GM18511 (cell line): ENCODE measurements around the gene EBF3.

Experiments
- ATAC-seq: cut with Tn5 transposase; IDR thresholded peaks from one replicate; pipeline ENCODE4 v1.9.1; 2021; ENCODE audit warnings: mild to moderate bottlenecking, moderate library complexity; ENCODE audit not compliant: unreplicated experiment

Gene EBF3

GRCh38 chr10:129855836-129856563 is 108.1 kb downstream of the EBF3 start:
- no peak for ATAC-seq

DNA sequence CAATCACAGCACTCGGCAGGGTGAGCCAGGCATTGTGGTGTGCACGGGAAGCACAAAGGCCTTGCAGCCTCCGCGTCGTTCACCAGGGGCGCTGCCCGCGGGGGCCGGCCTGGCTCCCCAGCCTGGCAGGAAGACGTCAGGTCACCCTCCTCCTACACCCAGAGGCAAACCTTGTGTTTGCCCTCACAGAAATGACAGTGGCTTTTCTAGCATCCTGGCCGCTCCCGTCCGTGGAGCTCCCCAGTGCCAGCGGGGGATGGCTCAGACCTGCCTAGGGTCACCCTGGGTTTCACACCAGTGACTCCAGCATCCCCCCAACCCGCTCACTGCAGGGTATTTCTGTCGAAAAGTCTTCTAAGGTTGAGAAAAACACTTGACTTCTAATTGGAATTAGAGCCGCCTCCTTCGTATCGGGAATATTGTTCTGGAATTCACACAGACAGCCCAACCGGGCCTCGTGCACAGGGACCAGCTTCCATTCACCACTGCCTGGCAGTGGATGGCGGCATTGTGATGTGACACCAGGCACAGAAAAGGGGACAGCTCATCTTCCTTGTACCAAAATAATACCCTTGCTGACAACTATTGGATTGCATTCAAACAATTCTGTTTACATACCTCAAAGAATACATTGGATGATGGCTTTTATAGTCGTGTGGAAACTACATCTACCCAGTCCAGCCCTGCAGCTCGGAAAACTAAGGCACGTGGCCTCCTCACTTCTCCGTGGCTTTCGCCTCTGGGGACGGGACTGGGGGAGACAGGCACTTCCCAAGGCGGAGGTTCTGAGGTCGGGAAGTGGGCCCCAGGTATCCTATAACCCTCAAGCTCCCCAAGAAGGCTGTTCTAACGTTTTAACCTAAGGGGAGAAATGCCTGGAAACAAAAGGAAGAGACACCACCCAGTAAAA is 109.0 kb downstream of the EBF3 start:
- ATAC-seq = no peak

DNA sequence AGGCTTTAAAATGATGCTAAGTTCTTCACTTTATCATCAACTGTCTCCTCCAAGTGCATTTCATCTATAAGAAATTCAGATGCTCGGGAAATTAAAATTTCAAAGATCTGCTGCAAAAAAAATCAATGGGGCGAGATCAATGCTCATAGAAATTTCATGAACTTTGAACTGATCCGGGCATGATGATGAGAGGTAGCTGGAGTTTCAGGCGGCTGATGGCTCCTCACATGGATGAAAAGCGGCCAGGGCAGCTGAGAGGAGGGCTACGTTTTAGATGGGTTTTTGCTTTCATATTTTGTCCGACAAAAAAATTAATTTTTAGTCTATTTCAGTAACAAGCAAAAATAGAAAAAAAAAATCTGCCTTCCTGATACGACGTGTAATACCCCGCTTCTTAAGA is 109.9 kb downstream of the EBF3 start:
- no peak for ATAC-seq

GRCh38 chr10:129853562-129853903 is 110.5 kb downstream of the EBF3 start:
- ATAC-seq = no peak

GRCh38 chr10:129852829-129853561 is 111.1 kb downstream of the EBF3 start:
- ATAC-seq = no peak

DNA sequence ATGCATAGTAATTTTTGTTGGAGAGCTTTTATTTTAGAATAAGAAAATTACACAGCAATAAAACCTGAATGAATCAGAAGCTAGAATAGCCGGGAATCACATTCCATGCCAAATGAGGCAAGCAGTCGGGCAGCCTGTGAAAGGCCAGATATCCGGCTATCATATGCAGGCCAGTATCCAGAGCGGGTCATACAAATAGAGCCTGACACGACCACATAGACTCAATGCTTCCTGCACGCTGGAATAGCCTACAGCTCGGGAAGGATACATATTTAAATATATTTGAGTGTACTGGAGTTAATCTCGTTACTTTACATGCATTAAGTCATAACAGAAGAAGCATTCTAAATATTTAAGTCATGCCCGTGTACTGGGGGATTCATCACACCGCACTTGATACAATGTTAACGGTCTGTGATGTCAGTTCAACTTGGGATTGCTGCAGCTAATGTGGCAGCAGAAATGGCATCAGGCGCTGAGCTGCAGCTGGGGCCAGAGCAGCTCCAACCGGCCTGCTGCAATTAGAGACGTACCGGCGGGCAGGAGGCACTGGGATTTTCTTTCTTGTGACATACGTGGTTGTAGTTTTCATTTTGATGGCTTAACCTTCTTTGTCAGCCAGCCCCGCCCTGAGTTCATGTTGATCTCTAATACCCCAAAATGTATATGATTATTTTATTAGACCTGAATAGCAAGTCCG is 112.0 kb downstream of the EBF3 start:
- no peak for ATAC-seq

DNA sequence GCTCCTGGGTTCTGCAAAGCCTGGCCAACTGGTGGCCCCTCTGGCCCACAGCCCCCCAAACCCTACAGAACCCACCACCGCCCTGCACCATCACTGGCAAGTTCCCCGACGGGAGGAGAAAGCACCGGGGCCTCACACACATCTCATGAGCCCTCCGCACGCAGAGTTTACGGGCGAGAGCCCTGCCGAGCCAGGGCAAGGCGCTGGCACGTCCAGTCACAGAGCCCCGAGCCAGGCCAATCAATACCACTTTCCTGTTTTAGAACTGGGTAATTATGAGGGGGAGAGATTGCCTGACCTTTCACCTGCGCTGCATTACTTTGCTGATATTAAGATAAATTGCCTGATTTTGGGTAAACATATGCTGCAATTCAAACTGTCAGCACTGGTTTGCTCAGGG is 113.3 kb downstream of the EBF3 start:
- no peak for ATAC-seq

GRCh38 chr10:129850316-129850715 is 113.8 kb downstream of the EBF3 start:
- no peak for ATAC-seq

- ATAC-seq = no peak
Measured at GRCh38 chr10:129849853-129850252, 114.2 kb downstream of the EBF3 start.

DNA sequence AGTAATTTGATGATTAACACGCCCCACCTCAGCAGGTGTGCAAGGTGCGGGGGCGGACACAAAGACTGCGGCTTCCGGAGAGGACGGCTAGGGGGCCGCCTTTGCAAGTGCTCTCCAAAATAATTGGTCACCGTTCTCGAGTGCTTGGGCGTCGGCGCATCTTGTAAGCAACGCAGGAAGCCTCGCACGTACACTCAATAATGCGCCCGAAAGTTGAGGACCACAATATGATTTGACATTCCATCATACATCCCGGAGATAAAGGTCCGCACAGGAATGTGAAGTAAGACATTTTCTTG is 114.7 kb downstream of the EBF3 start:
- no peak for ATAC-seq

GRCh38 chr10:129848696-129849451 is 115.2 kb downstream of the EBF3 start:
- no peak for ATAC-seq

DNA sequence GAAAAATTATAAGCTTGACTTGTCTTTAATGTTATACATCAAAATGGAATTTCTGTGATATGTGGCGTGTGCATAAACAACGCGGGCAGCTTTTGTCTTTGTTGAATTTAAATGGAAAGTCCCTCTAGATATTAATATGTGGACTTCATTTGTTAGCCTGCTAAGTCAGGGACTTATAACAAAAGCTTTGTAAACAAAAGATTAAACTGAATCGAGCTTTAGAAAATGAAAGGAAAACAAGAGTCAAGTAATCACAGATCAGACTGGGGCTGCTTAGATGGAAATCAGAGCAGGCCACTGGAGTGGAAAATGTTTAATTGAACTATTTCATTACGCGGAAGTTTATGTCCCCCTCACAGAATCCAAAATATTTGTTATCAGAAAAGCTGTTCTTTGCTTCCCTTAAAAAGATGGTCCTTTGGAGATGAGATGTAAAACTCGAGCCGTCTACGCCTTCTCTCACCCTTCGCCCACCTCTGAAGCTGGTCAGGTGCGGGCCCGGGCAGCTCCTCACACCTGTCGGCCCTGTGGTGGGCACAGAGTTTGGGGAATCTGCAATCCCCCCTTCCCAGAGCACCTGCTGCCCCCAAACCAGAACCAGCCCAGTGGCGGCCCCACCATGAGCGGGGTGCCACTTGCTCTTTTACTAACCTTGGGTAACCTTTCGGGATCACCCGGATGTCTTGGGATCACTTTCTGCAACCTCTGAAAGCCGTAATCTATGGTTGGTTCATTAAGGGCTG is 116.2 kb downstream of the EBF3 start:
- no peak for ATAC-seq

GRCh38 chr10:129846991-129847391 is 117.1 kb downstream of the EBF3 start:
- no peak for ATAC-seq

DNA sequence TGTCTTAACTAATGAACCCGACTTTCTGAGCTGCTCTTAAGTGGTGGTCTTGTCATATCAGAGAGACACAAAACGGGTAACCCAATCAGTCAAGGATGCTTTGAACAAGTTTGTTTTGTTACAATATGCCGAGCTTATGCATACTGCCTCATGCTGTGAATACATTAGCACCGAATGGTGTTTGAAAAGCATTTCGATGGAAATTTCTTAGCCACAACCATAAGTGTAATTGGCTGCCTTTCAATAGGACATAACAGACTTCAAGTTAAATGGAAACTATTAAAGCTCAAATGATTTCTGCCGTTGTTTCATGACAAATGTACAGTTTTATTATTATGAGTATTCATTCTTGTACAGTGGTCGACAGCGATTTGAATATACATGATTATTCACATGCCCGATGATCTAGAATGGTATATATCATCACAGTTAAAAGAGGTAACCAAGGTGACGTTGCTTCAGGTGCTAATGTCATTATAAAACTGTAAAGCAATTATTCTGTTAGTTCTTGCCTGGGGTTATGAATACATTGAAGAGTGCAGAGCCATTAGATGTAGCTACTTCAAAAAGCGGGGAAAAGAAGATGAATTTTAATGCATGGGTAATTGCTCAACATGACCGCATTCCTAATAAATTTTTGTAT is 118.8 kb downstream of the EBF3 start:
- ATAC-seq = no peak

- ATAC-seq = no peak
Measured at GRCh38 chr10:129844216-129844766, 119.8 kb downstream of the EBF3 start.

DNA sequence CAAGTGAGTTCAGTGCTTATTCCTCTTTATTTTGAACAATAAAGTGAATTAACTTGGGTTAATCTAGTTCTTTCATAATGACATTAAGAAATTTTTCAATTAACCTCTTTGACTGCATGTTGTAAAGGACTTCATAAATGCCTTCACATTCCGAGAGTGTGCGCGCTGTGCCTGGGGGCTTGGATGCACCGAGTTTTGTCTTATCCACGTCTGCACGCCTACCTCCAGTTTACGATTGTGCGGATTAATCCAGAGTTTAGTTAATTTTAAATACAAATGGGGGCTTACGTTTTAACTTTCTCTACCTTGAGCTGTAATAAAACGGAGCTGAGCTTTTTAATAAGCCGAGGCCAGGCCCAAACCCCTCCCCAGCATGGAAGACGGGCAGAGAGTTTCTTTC is 120.4 kb downstream of the EBF3 start:
- ATAC-seq = no peak

GRCh38 chr10:129843131-129843541 is 120.9 kb downstream of the EBF3 start:
- ATAC-seq = no peak

DNA sequence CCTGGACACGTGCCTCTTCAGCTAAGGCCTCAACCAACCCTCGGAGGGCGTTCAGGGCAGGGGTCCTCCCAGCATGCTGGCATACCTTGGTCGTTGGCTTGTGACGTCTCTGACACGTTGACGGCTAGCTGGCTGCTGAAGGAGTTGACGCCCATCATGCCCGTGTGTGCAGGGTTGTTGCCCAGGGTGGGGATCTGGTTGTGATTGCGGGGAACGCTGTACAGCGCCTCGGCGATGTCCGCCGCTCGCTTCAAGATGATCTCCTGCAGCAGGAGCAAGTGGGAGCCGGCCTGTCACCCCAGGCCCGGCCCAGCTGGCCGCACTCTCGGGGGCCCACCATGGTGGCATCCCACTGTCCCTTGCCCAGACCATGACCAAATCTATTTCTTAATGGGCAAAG is 122.0 kb downstream of the EBF3 start:
- no peak for ATAC-seq

DNA sequence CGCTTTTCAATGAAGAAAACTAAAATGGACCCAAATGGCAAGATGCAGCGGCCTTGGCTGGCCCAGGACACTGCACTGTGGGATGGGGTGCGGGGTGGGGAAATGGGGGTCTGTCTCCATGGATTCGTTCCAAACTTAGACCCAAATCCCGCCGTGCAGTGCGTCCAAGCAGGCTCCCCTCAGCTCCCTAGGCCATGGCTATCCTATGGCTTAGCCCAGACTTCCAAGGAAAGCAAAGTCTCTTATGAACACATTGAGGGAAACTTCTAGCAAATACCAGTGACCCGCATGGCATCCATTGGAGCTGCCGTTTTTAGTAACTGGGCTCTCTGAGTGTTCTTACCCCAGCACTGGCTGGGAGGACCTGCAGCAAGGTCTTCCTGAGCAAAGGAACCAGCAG is 122.5 kb downstream of the EBF3 start:
- no peak for ATAC-seq
